Measurements from ENCODE around the gene RIMBP2.

DNA sequence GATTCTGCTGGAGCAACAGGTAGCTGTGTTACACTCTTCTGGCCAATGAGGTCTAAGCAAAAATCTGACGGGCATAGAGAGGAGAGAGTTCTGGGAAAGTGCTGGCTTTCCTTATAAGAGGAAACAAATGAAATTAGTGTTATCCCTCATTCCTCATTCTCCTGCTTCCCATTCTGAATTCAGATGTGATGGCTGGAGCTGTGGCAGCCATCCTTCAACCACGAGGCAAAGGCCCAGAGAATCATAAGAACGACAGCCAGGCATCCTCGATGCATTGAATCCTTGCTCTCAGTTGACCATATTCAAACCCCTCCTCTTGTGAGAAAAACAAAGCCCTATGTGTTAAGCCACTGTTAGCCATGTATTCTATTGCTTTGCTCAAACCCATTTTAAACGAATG, 27.5 kb upstream of the RIMBP2 start:
- TF ChIP-seq POLR2A (IDR thresholded peaks at IDR 0.05) (no peak), POLR2AphosphoS5 (IDR thresholded peaks at IDR 0.05; ENCODE audit: insufficient read depth in 1 of 2, low read depth in 1 of 2) (no peak)
- TF ChIP-seq, protein P1, sequence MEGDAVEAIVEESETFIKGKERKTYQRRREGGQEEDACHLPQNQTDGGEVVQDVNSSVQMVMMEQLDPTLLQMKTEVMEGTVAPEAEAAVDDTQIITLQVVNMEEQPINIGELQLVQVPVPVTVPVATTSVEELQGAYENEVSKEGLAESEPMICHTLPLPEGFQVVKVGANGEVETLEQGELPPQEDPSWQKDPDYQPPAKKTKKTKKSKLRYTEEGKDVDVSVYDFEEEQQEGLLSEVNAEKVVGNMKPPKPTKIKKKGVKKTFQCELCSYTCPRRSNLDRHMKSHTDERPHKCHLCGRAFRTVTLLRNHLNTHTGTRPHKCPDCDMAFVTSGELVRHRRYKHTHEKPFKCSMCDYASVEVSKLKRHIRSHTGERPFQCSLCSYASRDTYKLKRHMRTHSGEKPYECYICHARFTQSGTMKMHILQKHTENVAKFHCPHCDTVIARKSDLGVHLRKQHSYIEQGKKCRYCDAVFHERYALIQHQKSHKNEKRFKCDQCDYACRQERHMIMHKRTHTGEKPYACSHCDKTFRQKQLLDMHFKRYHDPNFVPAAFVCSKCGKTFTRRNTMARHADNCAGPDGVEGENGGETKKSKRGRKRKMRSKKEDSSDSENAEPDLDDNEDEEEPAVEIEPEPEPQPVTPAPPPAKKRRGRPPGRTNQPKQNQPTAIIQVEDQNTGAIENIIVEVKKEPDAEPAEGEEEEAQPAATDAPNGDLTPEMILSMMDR (IDR thresholded peaks at IDR 0.05), result no peak

Data from vagina (tissue), 2 donors.